Smooth muscle cell (in vitro differentiated cells): ENCODE data around the gene DACH1. TPM values are rescaled to one million over a fixed set of nuclear protein-coding genes. Genes with fewer than 3 reads are reported as not detected.

Source experiments
- DNase-seq: peaks from one replicate; lab custom pipeline; 2025; ENCODE audit not compliant: unreplicated experiment; lab: John Stamatoyannopoulos, UW
- H2AFZ ChIP-seq: fragments of 200-600 bp; sonication (generic); 2 replicates; pipeline ENCODE4 v1.6.0; 2016; ENCODE audit warnings: antibody characterized with exemption, low read depth, mild to moderate bottlenecking
- H3F3A ChIP-seq: fragments of 200-600 bp; sonication (generic); 2 replicates; pipeline ENCODE4 v1.6.0; 2017; ENCODE audit warnings: antibody characterized with exemption, low read depth
- H3K27ac ChIP-seq: fragments of 200-600 bp; sonication (generic); 2 replicates; pipeline ENCODE4 v1.5.1; 2016; ENCODE audit warnings: low read depth, mild to moderate bottlenecking
- H3K27me3 ChIP-seq: fragments of 200-600 bp; sonication (generic); 2 replicates; pipeline ENCODE4 v1.6.1; 2016; ENCODE audit warnings: low read depth, mild to moderate bottlenecking
- H3K36me3 ChIP-seq: fragments of 200-600 bp; sonication (generic); 2 replicates; pipeline ENCODE4 v1.5.1; 2016; ENCODE audit warnings: low read depth
- H3K4me1 ChIP-seq: fragments of 200-600 bp; sonication (generic); 2 replicates; pipeline ENCODE4 v1.5.1; 2016; ENCODE audit warnings: low read depth
- H3K4me2 ChIP-seq: fragments of 200-600 bp; sonication (generic); 2 replicates; pipeline ENCODE4 v1.6.0; 2016; ENCODE audit warnings: mild to moderate bottlenecking
- H3K4me3 ChIP-seq: fragments of 200-600 bp; sonication (generic); 2 replicates; pipeline ENCODE4 v1.5.1; 2016; ENCODE audit warnings: mild to moderate bottlenecking
- H3K79me2 ChIP-seq: fragments of 200-600 bp; sonication (generic); 2 replicates; pipeline ENCODE4 v1.6.0; 2016; ENCODE audit warnings: low read depth, mild to moderate bottlenecking
- H3K9ac ChIP-seq: fragments of 200-600 bp; sonication (generic); 2 replicates; pipeline ENCODE4 v1.6.0; 2016; ENCODE audit warnings: low read depth
- H3K9me3 ChIP-seq: fragments of 200-600 bp; sonication (generic); replicated peaks from 2 replicates; pipeline ENCODE4 v1.5.1; 2016; ENCODE audit warnings: low read depth
- H4K20me1 ChIP-seq: fragments of 200-600 bp; sonication (generic); 2 replicates; pipeline ENCODE4 v1.6.0; 2016; ENCODE audit warnings: low read depth
- CTCF ChIP-seq: fragments of 200-600 bp; sonication (generic); IDR thresholded peaks from 2 replicates; pipeline ENCODE4 v1.5.1; 2017; ENCODE audit warnings: borderline replicate concordance, mild to moderate bottlenecking, antibody characterized with exemption; ENCODE audit not compliant: insufficient read depth, poor library complexity, severe bottlenecking
- WGBS: methylation state at CpG from one replicate; pipeline ENCODE4 v1.1.7; 2016; ENCODE audit warnings: low lambda C conversion rate; 5-methylcytosine and 5-hydroxymethylcytosine counted together
- polyA plus RNA-seq: library from polyadenylated mRNA; unstranded; fragments of >200 nt; fragmentation: Nextera tagmentation; extraction: Ambion mirVana; gene quantifications from 2 replicates; pipeline ENCODE4 v1.2.1, GENCODE V29; 2016
- total RNA-seq: library from RNA; depleted of rRNA; stranded (reverse); fragments of >200 nt; gene quantifications from 2 replicates; pipeline ENCODE4 v1.2.3, GENCODE V29; 2014

Gene DACH1
- total and polyA plus RNA-seq, 2 experiments from 2014 or later, result 0.33 to 1.6 TPM

GRCh38 chr13:71880753-71881541 lies 13.9 kb upstream of the DACH1 start:
- Histone ChIP-seq H3K27me3 (no peaks in the 10 kb centered on the region), H3K4me2 (no peak overlapping the region), H4K20me1 (no peaks in the 10 kb centered on the region), H3K9me3 (no peaks in the 10 kb centered on the region), H3K4me1 (peaks cover 27% of the 10 kb centered on the region), H3K9ac (no peak overlapping the region), H3K4me3 (no peak overlapping the region), H3K27ac (peak overlapping the region; percentile 3), H3F3A (peaks cover 9% of the 10 kb centered on the region), H3K79me2 (no peaks in the 10 kb centered on the region), H3K36me3 (no peaks in the 10 kb centered on the region), H2AFZ (no peak overlapping the region)
- no peak for TF ChIP-seq CTCF
- WGBS, result 26% methylated on average over 6 of the region's 6 CpGs
- DNase-seq, result no peak

- Histone ChIP-seq H3K79me2 (no peaks in the 10 kb centered on the region), H3K4me2 (no peak overlapping the region), H3K27ac (no peak overlapping the region), H3K4me3 (no peak overlapping the region), H2AFZ (no peak overlapping the region), H3K9me3 (no peaks in the 10 kb centered on the region), H3K27me3 (no peaks in the 10 kb centered on the region), H3K9ac (no peak overlapping the region), H3K4me1 (peaks cover 27% of the 10 kb centered on the region), H4K20me1 (no peaks in the 10 kb centered on the region), H3K36me3 (no peaks in the 10 kb centered on the region), H3F3A (peaks cover 9% of the 10 kb centered on the region)
- 78% methylated on average over 6 of the region's 6 CpGs for WGBS
- TF ChIP-seq CTCF, result no peak
- DNase-seq, result no peak
These were observed 12.9 kb upstream of the DACH1 start for GRCh38 chr13:71879808-71880344.

GRCh38 chr13:71879129-71879535 lies 12.1 kb upstream of the DACH1 start:
- peak overlapping the region; percentile 56 for H2AFZ ChIP-seq
- no peak overlapping the region for H3K4me3 ChIP-seq

More at GRCh38 chr13:71879129-71879535, 12.1 kb upstream of the DACH1 start:
- Histone ChIP-seq H3K27ac (no peak overlapping the region), H3K9ac (no peak overlapping the region), H3K79me2 (no peaks in the 10 kb centered on the region), H3K36me3 (no peaks in the 10 kb centered on the region), H3K4me2 (peak overlapping the region; percentile 59), H3F3A (peaks cover 9% of the 10 kb centered on the region), H3K9me3 (no peaks in the 10 kb centered on the region), H3K27me3 (no peaks in the 10 kb centered on the region), H3K4me1 (peaks cover 35% of the 10 kb centered on the region), H4K20me1 (no peaks in the 10 kb centered on the region)
- DNase-seq, result no peak
- WGBS, result 7% methylated on average over 3 of the region's 3 CpGs
- peak; percentile 43 for TF ChIP-seq CTCF
